Adipocyte (in vitro differentiated cells): ENCODE measurements around the gene PPWD1.

ENCODE experiments used
- DNase-seq: peaks from one replicate; pipeline ENCODE4 v3.0.0-alpha.2; 2015; ENCODE audit warnings: low read depth
- H3K27me3 ChIP-seq: replicated peaks from 2 replicates; pipeline ENCODE4 v1.7.0; 2013; ENCODE audit warnings: mild to moderate bottlenecking, low read length, moderate library complexity; ENCODE audit not compliant: control insufficient read depth, insufficient read depth
- H3K36me3 ChIP-seq: 2 replicates; pipeline ENCODE4 v1.7.0; 2013; ENCODE audit warnings: low read length, mild to moderate bottlenecking, moderate library complexity; ENCODE audit not compliant: control insufficient read depth, insufficient read depth, severe bottlenecking
- H3K4me1 ChIP-seq: 2 replicates; pipeline ENCODE4 v1.7.0; 2013; ENCODE audit warnings: mild to moderate bottlenecking, low read length, moderate library complexity; ENCODE audit not compliant: control insufficient read depth, insufficient read depth
- H3K4me3 ChIP-seq: 2 replicates; pipeline ENCODE4 v1.7.0; 2013; ENCODE audit warnings: mild to moderate bottlenecking, low read length, moderate library complexity
- H3K9ac ChIP-seq: 2 replicates; pipeline ENCODE4 v1.7.0; 2013; ENCODE audit warnings: mild to moderate bottlenecking, low read length, moderate library complexity
- H3K9me3 ChIP-seq: 2 replicates; pipeline ENCODE4 v1.7.0; 2013; ENCODE audit warnings: mild to moderate bottlenecking, low read length, moderate library complexity; ENCODE audit not compliant: control insufficient read depth

Gene PPWD1

DNA sequence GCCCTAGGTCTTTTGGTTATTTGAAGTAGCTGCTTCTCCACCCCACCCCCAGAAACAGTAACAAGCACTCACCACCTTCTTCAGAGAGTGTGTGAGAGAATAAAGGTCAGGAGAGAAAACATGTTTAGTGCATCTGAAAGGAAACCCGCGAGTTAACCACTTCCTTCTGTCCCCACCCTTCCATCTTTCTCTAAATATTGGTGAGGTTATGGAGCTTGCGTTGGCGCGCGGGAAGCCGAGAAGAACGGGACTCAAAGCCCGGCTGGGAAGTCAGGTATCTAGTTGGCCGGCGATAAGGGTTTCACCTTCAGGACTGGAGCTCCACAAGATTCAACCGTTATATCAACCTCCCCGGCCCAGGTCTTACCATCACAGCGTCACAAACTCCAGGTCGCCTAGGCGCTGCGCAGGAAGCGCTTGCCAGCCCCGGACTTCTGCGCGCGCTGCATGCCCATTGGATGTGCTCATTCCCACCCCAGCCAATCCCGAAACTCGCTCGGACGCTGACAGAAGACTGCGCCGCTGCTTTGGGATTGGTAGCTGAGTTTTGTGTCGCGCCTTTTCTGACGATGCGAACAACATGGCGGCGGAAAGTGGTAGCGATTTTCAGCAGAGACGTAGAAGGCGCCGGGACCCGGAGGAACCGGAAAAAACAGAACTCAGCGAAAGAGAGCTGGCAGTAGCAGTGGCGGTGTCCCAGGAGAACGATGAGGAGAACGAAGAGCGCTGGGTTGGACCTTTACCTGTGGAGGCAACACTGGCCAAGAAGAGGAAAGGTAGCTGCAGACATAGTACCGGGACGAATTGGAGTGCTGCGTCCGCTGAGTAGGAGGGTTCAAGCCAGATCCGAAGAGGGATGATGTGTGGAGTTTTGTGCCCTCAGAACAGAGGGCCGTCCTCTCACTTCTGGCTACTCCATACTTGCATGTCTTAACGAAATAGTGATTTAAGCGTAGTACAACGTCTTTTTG lies at the start of gene PPWD1, which contains the start of gene CENPK:
Gene PPWD1 (plus strand): TSS at position 566 of the 971 bp plus-strand sequence. CDS start 15 bp downstream, at position 581.
Gene CENPK (minus strand): TSS at position 438 of the 971 bp plus-strand sequence. CDS start 8,261 bp downstream, outside the sequence.
- Histone ChIP-seq H3K9me3 (no peaks in the 10 kb centered on the region), H3K27me3 (no peaks in the 10 kb centered on the region), H3K4me3 (peak within 1 kb of the TSS; percentile 100), H3K4me1 (peaks cover 22% of the 10 kb centered on the region), H3K36me3 (no peaks in the 10 kb centered on the region), H3K9ac (peak within 1 kb of the TSS; percentile 99)
- peak; percentile 98 for DNase-seq

DNA sequence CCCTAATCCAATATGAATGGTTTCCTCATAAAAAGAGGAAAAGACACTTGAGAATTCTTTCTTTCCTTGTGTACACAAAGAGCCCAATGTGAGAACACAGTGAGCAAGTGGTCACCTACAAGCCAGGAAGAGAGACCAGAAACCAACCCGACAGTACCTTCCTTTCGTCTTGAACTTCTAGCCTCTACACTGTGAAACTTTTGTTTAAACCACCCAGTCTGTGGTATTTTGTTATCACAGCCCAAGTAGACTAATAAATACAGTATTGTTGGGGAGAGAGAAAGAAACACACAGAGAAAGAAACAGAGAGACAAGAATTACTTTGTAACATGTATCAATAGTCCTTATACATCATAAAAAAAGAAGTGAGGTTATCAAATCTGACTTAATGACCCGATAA lies 37.4 kb upstream of the PPWD1 start:
- H3K36me3 ChIP-seq: no peaks in the 10 kb centered on the region

DNA sequence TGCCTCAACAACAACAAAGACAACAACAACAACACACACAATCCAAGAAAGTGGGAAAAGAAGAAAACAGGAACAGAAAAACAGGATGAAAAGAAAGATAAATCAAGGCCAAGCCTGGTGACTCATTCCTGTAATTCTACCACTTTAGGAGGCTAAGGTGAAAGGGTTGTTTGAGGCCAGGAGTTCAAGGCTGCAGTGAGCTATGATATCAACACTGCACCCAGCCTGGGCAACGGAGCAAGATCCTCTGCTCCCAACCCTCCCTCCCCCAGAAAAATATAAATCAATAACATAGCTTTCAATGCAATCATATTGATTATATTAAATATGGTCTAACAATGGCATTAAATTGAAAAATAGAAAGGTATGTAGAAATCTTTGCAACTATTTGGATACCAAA lies 32.2 kb upstream of the PPWD1 start:
- Histone ChIP-seq H3K4me1 (no peaks in the 10 kb centered on the region), H3K27me3 (no peaks in the 10 kb centered on the region), H3K9me3 (no peaks in the 10 kb centered on the region), H3K9ac (no peak overlapping the region), H3K4me3 (no peak overlapping the region), H3K36me3 (no peaks in the 10 kb centered on the region)
- DNase-seq: no peak

More for the DNA sequence above, 37.4 kb upstream of the PPWD1 start:
- H3K4me3 ChIP-seq: no peak overlapping the region
- no peaks in the 10 kb centered on the region for H3K27me3 ChIP-seq
- H3K4me1 ChIP-seq: no peaks in the 10 kb centered on the region
- H3K9me3 ChIP-seq: no peaks in the 10 kb centered on the region
- DNase-seq: no peak
- H3K9ac ChIP-seq: no peak overlapping the region

DNA sequence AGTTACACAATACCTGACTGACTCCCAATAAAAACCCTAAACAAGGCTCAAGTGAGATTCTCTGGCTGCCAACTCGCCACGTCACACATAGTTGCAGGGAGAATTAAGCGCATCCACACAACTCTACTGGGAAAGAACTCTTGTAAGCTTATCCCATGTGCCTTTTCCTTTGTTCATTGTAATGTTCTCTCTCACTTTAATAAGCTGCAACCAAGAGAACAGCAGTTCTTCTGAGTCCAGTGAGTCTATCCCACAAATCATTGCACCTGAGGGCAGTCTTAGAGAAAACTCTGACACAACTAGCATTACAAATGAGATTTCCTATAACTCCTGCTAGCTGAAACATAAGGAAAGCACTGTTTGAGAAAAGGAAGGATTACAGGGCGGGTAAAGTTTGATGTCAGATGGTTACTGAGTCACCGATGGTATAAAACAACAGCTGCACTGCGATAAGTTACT lies 27.5 kb upstream of the PPWD1 start:
- no peaks in the 10 kb centered on the region for H3K4me1 ChIP-seq
- no peaks in the 10 kb centered on the region for H3K27me3 ChIP-seq
- no peaks in the 10 kb centered on the region for H3K36me3 ChIP-seq
- no peaks in the 10 kb centered on the region for H3K9me3 ChIP-seq
- no peak overlapping the region for H3K4me3 ChIP-seq
- no peak overlapping the region for H3K9ac ChIP-seq
- DNase-seq: no peak

DNA sequence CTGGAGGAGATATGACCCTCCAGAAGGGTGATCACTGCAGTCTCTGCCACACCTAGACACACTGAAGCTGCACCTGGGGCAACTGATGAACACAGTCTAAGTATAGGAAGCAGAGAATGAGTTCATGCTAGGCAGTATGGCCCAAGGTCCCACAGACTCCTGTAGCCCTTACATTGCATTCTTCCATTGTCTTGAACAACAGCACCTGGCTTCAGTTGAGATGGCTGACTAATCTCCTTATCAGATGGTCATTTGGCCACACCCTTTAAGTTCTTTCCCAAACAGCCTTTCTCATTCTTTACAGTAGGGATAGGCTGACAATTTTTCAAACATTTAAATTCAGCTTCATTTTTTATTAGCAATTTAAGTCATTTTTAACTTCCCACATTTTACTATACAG lies 23.3 kb upstream of the PPWD1 start:
- H3K4me3 ChIP-seq: no peak overlapping the region
- no peaks in the 10 kb centered on the region for H3K9me3 ChIP-seq
- DNase-seq: no peak
- no peaks in the 10 kb centered on the region for H3K27me3 ChIP-seq
- no peaks in the 10 kb centered on the region for H3K36me3 ChIP-seq
- no peak overlapping the region for H3K9ac ChIP-seq
- no peaks in the 10 kb centered on the region for H3K4me1 ChIP-seq

DNA sequence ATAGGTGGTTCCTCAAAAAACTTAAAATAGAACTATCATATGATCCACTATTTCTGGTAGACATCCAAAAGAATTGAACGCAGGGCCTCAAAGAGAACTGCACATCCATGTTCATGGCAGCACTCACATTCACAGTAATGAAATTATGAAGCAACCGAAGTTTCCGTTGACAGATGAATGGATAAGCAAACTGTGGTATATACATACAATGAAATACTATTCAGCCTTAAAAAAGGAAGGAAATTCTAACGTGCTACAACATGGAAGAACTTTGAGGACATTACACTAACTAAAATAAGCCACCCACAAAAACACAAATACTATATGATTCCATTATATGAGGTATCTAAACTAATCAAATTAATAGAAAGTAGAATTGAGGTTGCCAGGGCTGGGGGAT lies 18.6 kb upstream of the PPWD1 start:
- no peaks in the 10 kb centered on the region for H3K9me3 ChIP-seq
- no peaks in the 10 kb centered on the region for H3K27me3 ChIP-seq
- DNase-seq: no peak
- no peaks in the 10 kb centered on the region for H3K36me3 ChIP-seq
- H3K4me3 ChIP-seq: no peak overlapping the region
- H3K4me1 ChIP-seq: no peaks in the 10 kb centered on the region
- no peak overlapping the region for H3K9ac ChIP-seq

DNA sequence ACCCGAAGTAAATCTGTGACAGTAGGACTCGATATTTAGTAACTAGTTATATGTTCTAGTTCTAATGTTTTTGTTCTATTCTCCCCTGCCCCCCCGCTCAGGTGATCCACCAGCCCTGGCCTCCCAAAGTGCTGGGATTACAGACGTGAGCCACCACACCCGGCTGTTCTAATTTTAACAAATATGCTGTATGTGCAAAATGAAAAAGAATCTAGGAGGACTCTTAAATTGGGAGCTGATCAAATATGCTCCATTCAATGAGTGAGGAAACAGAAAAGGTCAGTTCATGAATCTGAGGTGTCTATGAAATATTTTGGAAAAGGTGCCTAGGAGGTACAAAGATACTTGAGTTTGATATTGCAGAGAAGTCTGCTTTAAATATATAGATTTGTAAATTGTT lies 17.0 kb upstream of the PPWD1 start:
- no peak overlapping the region for H3K4me3 ChIP-seq
- H3K36me3 ChIP-seq: no peaks in the 10 kb centered on the region
- no peak overlapping the region for H3K9ac ChIP-seq
- no peaks in the 10 kb centered on the region for H3K27me3 ChIP-seq
- H3K9me3 ChIP-seq: no peaks in the 10 kb centered on the region
- H3K4me1 ChIP-seq: no peaks in the 10 kb centered on the region
- DNase-seq: no peak

DNA sequence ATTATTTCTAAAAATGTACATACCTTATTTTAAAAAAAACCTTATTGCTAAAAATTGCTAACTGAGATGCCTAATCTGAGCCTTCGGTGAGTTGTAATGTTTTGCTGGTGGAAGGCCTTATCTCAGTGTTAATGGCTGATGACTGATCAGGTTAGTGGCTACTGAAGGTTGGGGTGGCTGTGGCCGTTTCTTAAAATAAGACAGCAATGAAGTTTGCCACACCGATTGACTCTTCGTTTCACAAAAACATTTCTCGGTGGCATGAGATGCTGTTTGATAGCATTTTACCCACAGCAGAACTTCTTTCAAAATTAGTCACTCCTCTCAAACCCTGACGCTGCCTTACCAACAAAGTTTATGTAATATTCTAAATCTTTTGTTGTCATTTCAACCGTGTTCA lies 14.8 kb upstream of the PPWD1 start:
- no peaks in the 10 kb centered on the region for H3K36me3 ChIP-seq

DNA sequence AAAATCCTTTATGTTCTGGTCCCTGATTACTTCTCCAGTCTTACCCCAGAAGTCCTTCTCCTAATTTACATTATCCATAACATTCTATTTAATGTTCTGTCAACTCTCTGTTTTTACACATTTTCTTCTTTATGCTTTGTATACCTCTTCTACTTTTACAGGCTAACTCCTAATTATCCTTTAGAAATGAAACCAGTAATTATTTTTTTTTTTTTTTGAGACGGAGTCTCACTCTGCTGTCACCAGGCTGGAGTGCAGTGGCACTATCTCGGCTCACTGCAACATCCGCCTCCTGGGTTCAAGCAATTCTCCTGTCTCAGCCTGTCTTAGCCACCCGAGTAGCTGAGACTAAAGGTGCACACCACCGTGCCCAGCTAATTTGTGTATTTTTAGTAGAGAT lies 9.2 kb upstream of the PPWD1 start:
- no peak overlapping the region for H3K4me3 ChIP-seq
- H3K9ac ChIP-seq: no peak overlapping the region
- no peaks in the 10 kb centered on the region for H3K9me3 ChIP-seq
- DNase-seq: no peak
- no peaks in the 10 kb centered on the region for H3K4me1 ChIP-seq
- H3K27me3 ChIP-seq: no peaks in the 10 kb centered on the region
- no peaks in the 10 kb centered on the region for H3K36me3 ChIP-seq

More for the DNA sequence above, 14.8 kb upstream of the PPWD1 start:
- Histone ChIP-seq H3K9ac (no peak overlapping the region), H3K27me3 (no peaks in the 10 kb centered on the region), H3K9me3 (no peaks in the 10 kb centered on the region), H3K4me1 (no peaks in the 10 kb centered on the region), H3K4me3 (no peak overlapping the region)
- DNase-seq: no peak

DNA sequence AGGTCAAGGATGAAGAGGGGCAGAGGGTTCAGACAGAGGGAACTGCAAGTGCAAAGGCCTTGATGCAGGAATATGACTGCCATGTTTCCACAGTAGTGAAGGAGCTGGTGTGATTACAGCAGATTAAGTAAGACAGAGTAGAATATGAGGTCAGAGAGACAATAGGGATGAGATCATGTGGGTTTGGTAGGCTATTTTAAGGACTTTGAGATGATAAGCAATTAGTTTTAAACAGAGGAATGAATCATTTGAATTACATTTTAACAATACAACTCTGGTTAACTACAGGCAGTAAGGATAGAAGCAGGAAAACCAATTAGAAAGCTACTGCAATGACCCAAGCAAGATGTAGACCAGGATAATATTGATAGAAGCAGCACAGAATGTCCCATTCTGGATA lies 7.8 kb upstream of the PPWD1 start:
- Histone ChIP-seq H3K36me3 (no peaks in the 10 kb centered on the region), H3K4me3 (no peak overlapping the region), H3K9ac (no peak overlapping the region), H3K4me1 (no peaks in the 10 kb centered on the region), H3K27me3 (no peaks in the 10 kb centered on the region), H3K9me3 (no peaks in the 10 kb centered on the region)
- no peak for DNase-seq

DNA sequence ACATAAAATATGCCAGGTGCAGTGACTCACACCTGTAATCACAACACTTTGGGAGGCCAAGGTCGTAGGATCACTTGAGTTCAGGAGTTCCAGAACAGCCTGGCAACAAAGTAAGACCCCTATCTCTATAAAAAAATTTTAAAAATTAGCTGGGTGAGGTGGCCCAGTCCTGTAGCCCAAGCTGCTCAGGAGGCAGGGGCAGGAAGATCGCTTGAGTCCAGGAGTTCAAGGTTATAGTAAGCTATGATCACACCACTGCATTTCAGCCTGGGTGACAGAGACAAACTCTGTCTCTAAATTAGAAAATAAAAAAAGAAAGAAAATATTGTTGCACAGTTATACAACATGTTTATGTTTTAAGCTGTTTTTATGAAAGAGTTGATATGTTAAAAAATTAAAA lies 6.9 kb upstream of the PPWD1 start:
- H3K4me1 ChIP-seq: no peaks in the 10 kb centered on the region
- DNase-seq: no peak
- no peaks in the 10 kb centered on the region for H3K36me3 ChIP-seq
- H3K27me3 ChIP-seq: no peaks in the 10 kb centered on the region
- no peak overlapping the region for H3K4me3 ChIP-seq
- H3K9me3 ChIP-seq: no peaks in the 10 kb centered on the region
- H3K9ac ChIP-seq: no peak overlapping the region
